ENCODE results near the gene RPS6KA2.

GRCh38 chr6:166636934-166637333, 9.9 kb upstream of the RPS6KA2 start:
- TF ChIP-seq EZH2 (IDR thresholded peaks at IDR 0.05; ENCODE audit: borderline replicate concordance, insufficient read depth, low read depth, low read length, poor library complexity, severe bottlenecking) (no peak), CTCF (IDR thresholded peaks at IDR 0.05) (no peak)

Measured in B cell (primary cell).